ENCODE data around the gene ASB6. TPM values are rescaled to one million over a fixed set of nuclear protein-coding genes. Genes with fewer than 3 reads are reported as not detected.

Gene ASB6
- total and polyA plus RNA-seq, 8 donors: 7.5 to 35.6 (median 14.8) TPM

DNA sequence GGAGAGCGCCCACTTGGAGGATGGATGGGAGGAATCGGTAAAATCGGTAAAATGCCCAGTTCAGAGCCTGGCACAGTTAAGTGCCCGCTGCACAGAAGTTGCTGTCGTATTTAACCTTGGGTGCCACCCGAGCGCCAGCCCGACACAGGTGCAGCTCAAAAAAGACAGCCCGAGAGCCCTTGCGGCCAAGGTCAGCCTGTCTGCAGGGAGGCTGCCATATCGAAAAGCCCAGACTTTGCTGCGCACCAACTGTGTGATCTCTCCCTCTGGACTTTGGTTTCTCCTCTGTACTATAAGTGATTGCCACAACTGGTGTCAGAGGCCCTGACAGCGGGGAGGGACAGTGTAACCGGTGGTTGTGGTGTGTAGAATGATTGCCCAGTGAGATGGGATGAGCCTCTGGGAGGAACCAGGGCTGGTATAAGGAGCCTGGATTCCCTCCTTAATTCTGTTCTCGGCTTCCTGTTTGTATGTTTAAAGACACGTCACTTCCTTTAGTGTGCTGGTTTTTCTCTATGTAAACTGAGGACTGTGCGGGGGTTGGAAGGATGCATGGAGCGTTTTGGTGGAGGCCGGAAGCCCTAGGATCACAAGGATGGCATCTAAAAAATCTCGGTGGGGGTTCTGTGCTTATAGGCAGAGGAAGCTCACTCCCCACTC lies 15.2 kb downstream of the ASB6 start:
- H3K4me3 ChIP-seq: peak overlapping the region; percentile 81 to 90 (median 88)
- peaks cover 51 to 74% (median 61%) of the 10 kb centered on the region in 4 donors for H3K4me1 ChIP-seq
- no peaks in the 10 kb centered on the region for H3K27me3 ChIP-seq
- H3K36me3 ChIP-seq: peaks cover 0 to 4% (median under 1%) of the 10 kb centered on the region in 4 donors
- DNase-seq: peak in 1 of 2 donors; percentile 58
- 1 to 3% (median 1%) methylated on average over 17 to 20 of the region's 20 CpGs for WGBS, 5 donors
- intact Hi-C loops (cut with DNase I; ENCODE audit: low total_unique reads): no loop called here
- TF ChIP-seq, protein P1, sequence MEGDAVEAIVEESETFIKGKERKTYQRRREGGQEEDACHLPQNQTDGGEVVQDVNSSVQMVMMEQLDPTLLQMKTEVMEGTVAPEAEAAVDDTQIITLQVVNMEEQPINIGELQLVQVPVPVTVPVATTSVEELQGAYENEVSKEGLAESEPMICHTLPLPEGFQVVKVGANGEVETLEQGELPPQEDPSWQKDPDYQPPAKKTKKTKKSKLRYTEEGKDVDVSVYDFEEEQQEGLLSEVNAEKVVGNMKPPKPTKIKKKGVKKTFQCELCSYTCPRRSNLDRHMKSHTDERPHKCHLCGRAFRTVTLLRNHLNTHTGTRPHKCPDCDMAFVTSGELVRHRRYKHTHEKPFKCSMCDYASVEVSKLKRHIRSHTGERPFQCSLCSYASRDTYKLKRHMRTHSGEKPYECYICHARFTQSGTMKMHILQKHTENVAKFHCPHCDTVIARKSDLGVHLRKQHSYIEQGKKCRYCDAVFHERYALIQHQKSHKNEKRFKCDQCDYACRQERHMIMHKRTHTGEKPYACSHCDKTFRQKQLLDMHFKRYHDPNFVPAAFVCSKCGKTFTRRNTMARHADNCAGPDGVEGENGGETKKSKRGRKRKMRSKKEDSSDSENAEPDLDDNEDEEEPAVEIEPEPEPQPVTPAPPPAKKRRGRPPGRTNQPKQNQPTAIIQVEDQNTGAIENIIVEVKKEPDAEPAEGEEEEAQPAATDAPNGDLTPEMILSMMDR (IDR thresholded peaks at IDR 0.05): no peak
- TF ChIP-seq EP300 (IDR thresholded peaks at IDR 0.05): no peak
- TF ChIP-seq POLR2AphosphoS5 (IDR thresholded peaks at IDR 0.05): no peak
- no peak for TF ChIP-seq POLR2A (IDR thresholded peaks at IDR 0.05)
- no peaks in the 10 kb centered on the region for H3K9me3 ChIP-seq
- peak overlapping the region; percentile 94 to 98 (median 96) for H3K27ac ChIP-seq

DNA sequence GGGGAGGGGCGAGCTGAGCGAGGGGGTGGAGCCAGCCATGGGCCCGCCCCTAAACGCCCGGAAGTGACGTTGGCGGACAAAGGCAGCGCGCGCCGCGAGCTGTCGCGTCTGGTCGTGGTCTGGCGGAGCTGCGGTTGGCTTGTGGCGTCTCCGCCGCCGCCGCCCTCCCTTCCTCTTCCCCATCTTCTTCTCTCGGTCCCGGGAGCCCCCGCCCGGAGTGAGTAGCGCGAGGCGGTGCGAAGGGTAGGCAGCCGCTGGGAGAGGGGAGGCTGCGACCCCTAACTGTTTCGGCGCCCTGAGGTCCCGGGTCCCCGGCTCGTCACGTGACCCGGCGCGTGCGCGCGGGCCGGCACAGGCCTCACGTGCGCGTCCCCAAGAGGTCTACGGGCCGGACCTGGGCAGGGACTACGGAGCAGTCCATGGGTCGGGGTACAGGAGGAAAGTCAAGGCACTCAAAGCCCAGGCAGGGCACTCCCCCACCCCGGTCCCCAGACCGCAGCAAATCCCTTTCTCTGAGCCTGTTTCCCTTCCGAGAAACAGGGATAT lies 15.8 kb downstream of the ASB6 start, which contains the start of gene NTMT1:
TSS of gene NTMT1 (plus strand) at position 85 of the 546 bp plus-strand sequence. CDS start 6,541 bp downstream, outside the sequence.
- Histone ChIP-seq H3K27me3 (no peaks in the 10 kb centered on the region), H3K4me1 (peaks cover 44 to 68% (median 55%) of the 10 kb centered on the region in 4 donors), H3K9me3 (no peaks in the 10 kb centered on the region), H3K36me3 (peaks cover 0 to 4% (median 0%) of the 10 kb centered on the region in 4 donors), H3K4me3 (peak within 1 kb of the TSS; percentile 81 to 90 (median 88)), H3K27ac (peak within 1 kb of the TSS; percentile 94 to 98 (median 96))
- 0% methylated on average over 54 to 55 of the region's 55 CpGs for WGBS, 5 donors
- TF ChIP-seq, protein P1 (IDR thresholded peaks at IDR 0.05): no peak
- no peak for TF ChIP-seq EP300 (IDR thresholded peaks at IDR 0.05)
- peak in 2 of 4 donors; percentile 91 to 93 for TF ChIP-seq POLR2A (IDR thresholded peaks at IDR 0.05)
- TF ChIP-seq POLR2AphosphoS5 (IDR thresholded peaks at IDR 0.05): peak; percentile 97 to 99 (median 99)
- peak; percentile 89 to 96 for DNase-seq
- intact Hi-C loops (cut with DNase I; ENCODE audit: low total_unique reads): no loop called here

DNA sequence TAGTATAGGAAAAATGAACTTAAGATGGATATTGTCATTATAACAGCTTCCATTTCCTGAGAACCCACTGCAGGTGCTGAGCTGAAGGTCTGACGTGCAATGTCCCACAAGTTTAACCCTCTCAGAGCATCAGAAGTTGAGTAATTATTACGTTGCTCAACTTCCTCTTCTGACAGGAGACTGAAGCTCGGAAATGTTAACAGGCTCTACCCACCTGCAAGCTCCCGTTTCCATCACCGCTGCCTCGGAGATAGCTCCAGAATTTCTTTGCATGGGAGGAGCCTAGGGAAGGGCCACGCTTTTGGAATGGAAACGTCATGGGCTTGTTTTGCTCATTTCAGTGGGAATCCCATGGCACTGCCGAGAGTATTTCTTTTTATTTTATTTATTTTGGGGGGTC lies 17.0 kb downstream of the ASB6 start:
- H3K27ac ChIP-seq: peak overlapping the region in 3 of 5 donors; percentile 94 to 97 (median 96)
- peaks cover 44 to 69% (median 52%) of the 10 kb centered on the region in 4 donors for H3K4me1 ChIP-seq
- H3K4me3 ChIP-seq: no peak overlapping the region

DNA sequence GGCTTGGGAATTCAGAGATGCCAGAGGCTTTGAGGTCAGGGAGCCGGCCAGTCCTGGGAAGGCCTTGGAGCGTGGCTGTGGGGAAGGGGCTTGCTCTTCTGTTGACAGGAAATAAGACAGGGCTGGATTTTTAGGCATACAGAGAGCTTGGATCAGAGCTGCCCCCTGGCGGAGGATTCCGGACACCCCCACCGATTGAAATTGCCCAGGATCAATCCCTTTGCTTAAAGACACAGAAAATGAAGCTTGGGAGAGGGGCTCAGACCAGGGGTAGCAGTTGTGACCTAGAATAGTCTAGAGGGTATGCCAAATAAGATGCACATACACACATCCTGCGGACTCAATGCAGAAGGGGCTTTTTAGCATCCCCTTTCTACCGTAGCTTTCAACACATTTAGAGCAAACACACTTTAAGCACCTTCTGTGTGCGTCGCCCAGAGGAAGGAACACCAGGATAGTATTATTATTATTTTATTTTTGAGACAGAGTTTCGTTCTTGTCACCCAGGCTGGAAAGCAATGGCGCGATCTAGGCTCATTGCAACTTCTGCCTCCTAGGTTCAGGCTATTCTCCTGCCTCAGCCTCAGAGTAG lies 17.7 kb downstream of the ASB6 start:
- peaks cover 42 to 68% (median 53%) of the 10 kb centered on the region in 4 donors for H3K4me1 ChIP-seq
- H3K27ac ChIP-seq: peak overlapping the region in 2 of 5 donors; percentile 94 to 97
- 29 to 44% (median 36%) methylated on average over 11 to 12 of the region's 12 CpGs for WGBS, 5 donors
- no peaks in the 10 kb centered on the region for H3K9me3 ChIP-seq
- peaks cover 0 to 19% (median 12%) of the 10 kb centered on the region in 3 donors for H3K27me3 ChIP-seq
- TF ChIP-seq, protein P1 (IDR thresholded peaks at IDR 0.05): peak in 5 of 7 experiments; percentile 45 to 82 (median 68)
- TF ChIP-seq POLR2AphosphoS5 (IDR thresholded peaks at IDR 0.05): no peak
- TF ChIP-seq EP300 (IDR thresholded peaks at IDR 0.05): no peak
- intact Hi-C loops (cut with DNase I; ENCODE audit: low total_unique reads): no loop called here
- H3K4me3 ChIP-seq: no peak overlapping the region
- H3K36me3 ChIP-seq: no peaks in the 10 kb centered on the region
- peak; percentile 68 to 76 for DNase-seq

More for the DNA sequence above, 17.0 kb downstream of the ASB6 start:
- intact Hi-C loops (cut with DNase I; ENCODE audit: low total_unique reads): no loop called here
- TF ChIP-seq, protein P1 (IDR thresholded peaks at IDR 0.05): no peak
- TF ChIP-seq POLR2A (IDR thresholded peaks at IDR 0.05): no peak
- no peak for TF ChIP-seq EP300 (IDR thresholded peaks at IDR 0.05)
- no peak for TF ChIP-seq POLR2AphosphoS5 (IDR thresholded peaks at IDR 0.05)
- Histone ChIP-seq H3K9me3 (no peaks in the 10 kb centered on the region), H3K36me3 (peaks cover 0 to 4% (median 0%) of the 10 kb centered on the region in 4 donors), H3K27me3 (peaks cover 0 to 12% (median 7%) of the 10 kb centered on the region in 3 donors)
- DNase-seq: peak in 1 of 2 donors; percentile 60
- WGBS, 5 donors: 36 to 39% (median 38%) methylated on average over 9 of the region's 9 CpGs

All from stomach (tissue), 9 donors.